IMR-90 (cell line): Measurements from ENCODE around the gene ARTN. TPM values are rescaled to one million over a fixed set of nuclear protein-coding genes. Genes with fewer than 3 reads are reported as not detected.

Experiments
- ATAC-seq: fragments of 200-7000 bp; cut with Tn5 transposase; 2 replicates; pipeline ENCODE4 v1.9.1; 2020; ENCODE audit warnings: low read depth, mild to moderate bottlenecking, moderate library complexity
- BruUV-seq: library from RNA; stranded (reverse); fragments of 400-500 nt; replicated peaks from 2 replicates; lab custom pipeline; 2021; lab: Mats Ljungman, UMichigan
- CTCF ChIA-PET: fragments of 300-600 bp; formaldehyde crosslinking; extraction: SDS; loops from one replicate; lab custom pipeline; 2021; ENCODE audit warnings: antibody characterized with exemption; lab: Yijun Ruan, JAX
- POLR2A ChIA-PET: fragments of 300-600 bp; sonication (Branson Sonifier 250); formaldehyde crosslinking; loops from one replicate; lab custom pipeline; 2022; ENCODE audit warnings: antibody characterized with exemption; ENCODE audit not compliant: unreplicated experiment; lab: Charles Lee
- DNase-seq: peaks from one replicate; pipeline ENCODE4 v3.0.0; 2013
- H2AFZ ChIP-seq: replicated peaks from 2 replicates; pipeline ENCODE3; 2013; ENCODE audit warnings: low read length, mild to moderate bottlenecking; ENCODE audit not compliant: poor library complexity
- H2AK5ac ChIP-seq: 2 replicates; pipeline ENCODE4 v1.6.1; 2013; ENCODE audit warnings: low read depth, low read length, inconsistent platforms
- H2AK9ac ChIP-seq: replicated peaks from 2 replicates; pipeline ENCODE3; 2013; ENCODE audit warnings: mild to moderate bottlenecking, low read depth, low read length, moderate library complexity; ENCODE audit not compliant: poor library complexity
- H2BK120ac ChIP-seq: 2 replicates; pipeline ENCODE4 v1.6.1; 2013; ENCODE audit warnings: low read depth, low read length, inconsistent platforms
- H2BK15ac ChIP-seq: 3 replicates; pipeline ENCODE4 v1.6.1; 2013; ENCODE audit warnings: low read depth, low read length, inconsistent platforms
- H2BK20ac ChIP-seq: 2 replicates; pipeline ENCODE4 v1.6.1; 2013; ENCODE audit warnings: low read depth, mild to moderate bottlenecking, inconsistent platforms, low read length, moderate library complexity
- H2BK5ac ChIP-seq: 2 replicates; pipeline ENCODE4 v1.6.1; 2013; ENCODE audit warnings: mild to moderate bottlenecking, low read depth, low read length, inconsistent platforms; ENCODE audit not compliant: poor library complexity, severe bottlenecking
- H3K14ac ChIP-seq: replicated peaks from 2 replicates; pipeline ENCODE4 v1.6.1; 2013; ENCODE audit warnings: low read depth, low read length, inconsistent platforms
- H3K18ac ChIP-seq: 2 replicates; pipeline ENCODE4 v1.6.1; 2013; ENCODE audit warnings: low read depth, low read length, control low read depth
- H3K23ac ChIP-seq: 2 replicates; pipeline ENCODE4 v1.6.1; 2013; ENCODE audit warnings: low read depth, low read length, inconsistent platforms
- H3K27ac ChIP-seq: 2 replicates; pipeline ENCODE4 v1.5.1; 2013; ENCODE audit warnings: mild to moderate bottlenecking, control low read depth, low read length; ENCODE audit not compliant: insufficient read depth
- H3K27me3 ChIP-seq: 2 replicates; pipeline ENCODE4 v1.6.1; 2013; ENCODE audit warnings: low read length; ENCODE audit not compliant: control insufficient read depth, insufficient read depth
- H3K36me3 ChIP-seq: 2 replicates; pipeline ENCODE4 v1.6.1; 2013; ENCODE audit warnings: low read length, mixed read lengths; ENCODE audit not compliant: control insufficient read depth, insufficient read depth
- H3K4ac ChIP-seq: 2 replicates; pipeline ENCODE4 v1.6.1; 2013; ENCODE audit warnings: low read depth, low read length, inconsistent platforms
- H3K4me1 ChIP-seq: 2 replicates; pipeline ENCODE4 v1.6.1; 2013; ENCODE audit warnings: low read length, mixed read lengths; ENCODE audit not compliant: control insufficient read depth, insufficient read depth
- H3K4me2 ChIP-seq: 2 replicates; pipeline ENCODE4 v1.6.1; 2013; ENCODE audit warnings: low read depth, mild to moderate bottlenecking, control low read depth, low read length, moderate library complexity
- H3K4me3 ChIP-seq: 2 replicates; pipeline ENCODE4 v1.5.1; 2013; ENCODE audit warnings: low read depth, mild to moderate bottlenecking, control low read depth, low read length, moderate library complexity; ENCODE audit not compliant: insufficient read depth
- H3K56ac ChIP-seq: 2 replicates; pipeline ENCODE4 v1.6.1; 2013; ENCODE audit warnings: low read length, inconsistent platforms; ENCODE audit not compliant: insufficient read depth; ENCODE audit errors: extremely low read depth
- H3K79me1 ChIP-seq, 2 experiments: 2 replicates each; pipeline ENCODE4 v1.6.1; 2013; ENCODE audit warnings: low read length in 2 of 2, inconsistent platforms in 1 of 2, low read depth in 1 of 2
- H3K9ac ChIP-seq: 2 replicates; pipeline ENCODE4 v1.6.1; 2013; ENCODE audit warnings: low read depth, low read length, control low read depth
- H3K9me1 ChIP-seq: 2 replicates; pipeline ENCODE4 v1.6.1; 2013; ENCODE audit warnings: low read length, inconsistent platforms; ENCODE audit not compliant: insufficient read depth
- H3K9me3 ChIP-seq: 2 replicates; pipeline ENCODE4 v1.6.1; 2013; ENCODE audit warnings: low read length; ENCODE audit not compliant: control insufficient read depth, insufficient read depth
- H4K20me1 ChIP-seq: 2 replicates; pipeline ENCODE4 v1.6.1; 2013; ENCODE audit warnings: low read length, inconsistent platforms; ENCODE audit not compliant: insufficient read depth
- H4K5ac ChIP-seq: 2 replicates; pipeline ENCODE4 v1.6.1; 2013; ENCODE audit warnings: mild to moderate bottlenecking, low read depth, low read length, control low read depth
- H4K8ac ChIP-seq, 2 experiments: 2 replicates each; pipeline ENCODE4 v1.6.1; 2013; ENCODE audit warnings: low read depth in 2 of 2, low read length in 2 of 2, control low read depth in 1 of 2, inconsistent platforms in 1 of 2
- H4K91ac ChIP-seq: 2 replicates; pipeline ENCODE4 v1.6.1; 2013; ENCODE audit warnings: low read depth, low read length, inconsistent platforms; ENCODE audit not compliant: insufficient read depth
- CEBPB ChIP-seq: IDR thresholded peaks from 2 replicates; pipeline ENCODE4 v1.6.1; 2012; ENCODE audit warnings: low read depth, low read length, improper control_type of control experiment
- FOS ChIP-seq: fragments of 150-350 bp; IDR thresholded peaks from 2 replicates; pipeline ENCODE4 v1.6.1; 2016; ENCODE audit warnings: low read depth, low read length
- MAZ ChIP-seq: IDR thresholded peaks from 2 replicates; pipeline ENCODE4 v1.6.1; 2012; ENCODE audit warnings: low read depth, mild to moderate bottlenecking, low read length, improper control_type of control experiment, moderate library complexity, borderline replicate concordance
- MXI1 ChIP-seq: IDR thresholded peaks from 2 replicates; pipeline ENCODE4 v1.6.1; 2012; ENCODE audit warnings: low read depth, mild to moderate bottlenecking, low read length, moderate library complexity, borderline replicate concordance
- RFX5 ChIP-seq: IDR thresholded peaks from 2 replicates; pipeline ENCODE4 v1.8.0; 2012; ENCODE audit warnings: low read depth, mild to moderate bottlenecking, low read length, moderate library complexity
- SMC3 ChIP-seq: fragments of 150-350 bp; IDR thresholded peaks from 2 replicates; pipeline ENCODE4 v1.6.1; 2016; ENCODE audit warnings: low read depth, mild to moderate bottlenecking, antibody characterized with exemption, low read length, moderate library complexity
- USF2 ChIP-seq: fragments of 150-350 bp; IDR thresholded peaks from 2 replicates; pipeline ENCODE4 v1.6.1; 2017; ENCODE audit warnings: mild to moderate bottlenecking, antibody characterized with exemption, low read length, low read depth
- WGBS, 2 experiments: methylation state at CpG; one replicate each; pipeline versions ENCODE4 v1.1.5 to v1.1.7; 2013; ENCODE audit warnings: missing lambda C conversion rate in 2 of 2; ENCODE audit not compliant: insufficient read length in 1 of 2; ENCODE audit errors: extremely low coverage in 2 of 2; 5-methylcytosine and 5-hydroxymethylcytosine counted together
- dilution Hi-C: fragments of 300-500 bp; cut with HindIII; formaldehyde crosslinking; loops from one replicate; pipeline ENCODE4 v1.14.3; 2018; ENCODE audit warnings: low sequenced_read_pairs; ENCODE audit not compliant: unreplicated experiment
- in situ Hi-C: fragments of 300-500 bp; cut with MboI; formaldehyde crosslinking; loops from 3 replicates; pipeline ENCODE4 v1.14.3; 2019; ENCODE audit warnings: low sequenced_read_pairs, inconsistent platforms, mixed read lengths
- intact Hi-C: fragments of 100-400 bp; cut with micrococcal nuclease; formaldehyde crosslinking; loops from 2 replicates; pipeline ENCODE4 v1.10.0; 2022
- polyA plus RNA-seq, 3 experiments: library from polyadenylated mRNA; depleted of rRNA; stranded (reverse); fragments of >200 nt; gene quantifications; 2 replicates each; pipeline ENCODE4 v1.2.3, GENCODE V29; 2012; ENCODE audit warnings: low replicate concordance in 1 of 3
- total RNA-seq: library from RNA; depleted of rRNA; stranded (reverse); fragments of >200 nt; gene quantifications from 2 replicates; pipeline ENCODE4 v1.2.3, GENCODE V29; 2012

Gene ARTN
- total and polyA plus RNA-seq, 2 of the 4 experiments (the other 2 are of a cell fraction) = 0.29 TPM; not detected in 1

GRCh38 chr1:43969746-43970466, 36.3 kb downstream of the ARTN start, which contains the start of gene DPH2:
DPH2 (plus strand) TSS chr1:43970010; CDS start chr1:43970176, 166 bp downstream.
- H3K4ac ChIP-seq = peak within 1 kb of the TSS; percentile 72; the same call in 1 of the 2 replicates
- ChIA-PET CTCF (interaction anchor here (1.0 to 1.4 kb wide), 2 partner anchors 24 to 207 kb away, joined by 3 to 4 read pairs; no protein-coding TSS in a partner anchor), POLR2A (no interaction called here)
- H3K4me2 ChIP-seq = peak within 1 kb of the TSS; percentile 81
- 9% methylated on average over 5 of the region's 47 CpGs; no CpG with 5 or more reads in 1 of the 2 experiments for WGBS, 2 experiments
- peak; percentile 91 for ATAC-seq
- no TSS peak for BruUV-seq
- H2AK5ac ChIP-seq = peak within 1 kb of the TSS; percentile 36; the same call in 1 of the 2 replicates
- H4K5ac ChIP-seq = peak within 1 kb of the TSS; percentile 25; the same call in 1 of the 2 replicates
- H3K9me3 ChIP-seq = no peaks in the 10 kb centered on the region
- H3K4me3 ChIP-seq = peak within 1 kb of the TSS; percentile 88
- H2AK9ac ChIP-seq = peak within 1 kb of the TSS; percentile 88
- no peak within 1 kb of the TSS for H3K56ac ChIP-seq
- H3K4me1 ChIP-seq = 0 out of 2 replicates have a peak, but pooled peaks cover 2% of the 10 kb centered on the region
- DNase-seq = peak; percentile 97
- no peak within 1 kb of the TSS for H2BK15ac ChIP-seq
- intact Hi-C loops = loop anchor here (1.0 to 2.0 kb wide), 2 partner anchors 23 to 259 kb away; partner anchors contain the start of gene IPO13
- in situ Hi-C loops = loop anchor here (25.0 kb wide), 1 partner anchor 433 kb away; the partner anchor contains the start of gene PTPRF
- peak within 1 kb of the TSS; percentile 15 to 85; a peak in 2 of 4 replicates for H4K8ac ChIP-seq
- no peaks in the 10 kb centered on the region for H4K20me1 ChIP-seq
- no peak within 1 kb of the TSS for H2BK5ac ChIP-seq
- H2AFZ ChIP-seq = peak within 1 kb of the TSS; percentile 94
- H2BK120ac ChIP-seq = no peak within 1 kb of the TSS
- peaks cover 13 to 18% of the 10 kb centered on the region in 2 experiments; a peak in 3 of 4 replicates for H3K79me1 ChIP-seq
- TF ChIP-seq MAZ = 0 out of 2 replicates have a peak, but pooled peaks have one; percentile 22
- no peak for TF ChIP-seq RFX5
- no peak for TF ChIP-seq SMC3
- TF ChIP-seq USF2 = peak; percentile 79
- peak; percentile 99 for TF ChIP-seq MXI1
- TF ChIP-seq CEBPB = no peak
- TF ChIP-seq FOS = 0 out of 2 replicates have a peak, but pooled peaks have one; percentile 21
- no peak within 1 kb of the TSS for H2BK20ac ChIP-seq
- H3K18ac ChIP-seq = no peak within 1 kb of the TSS
- H3K14ac ChIP-seq = 0 out of 2 replicates have a peak within 1 kb of the TSS, but pooled peaks have one; percentile 65
- peak within 1 kb of the TSS; percentile 63 for H4K91ac ChIP-seq
- no peaks in the 10 kb centered on the region for H3K27me3 ChIP-seq
- peak within 1 kb of the TSS; percentile 66 for H3K9ac ChIP-seq
- H3K9me1 ChIP-seq = peaks cover 13% of the 10 kb centered on the region
- H3K36me3 ChIP-seq = peaks cover 12% of the 10 kb centered on the region
- dilution Hi-C loops = no loop called here
- H3K27ac ChIP-seq = peak within 1 kb of the TSS; percentile 33; the same call in 1 of the 2 replicates
- H3K23ac ChIP-seq = 0 out of 2 replicates have a peak within 1 kb of the TSS, but pooled peaks have one; percentile 13
